Upper lobe of left lung (tissue), 6 donors: ENCODE data around the gene MXI1. TPM values are rescaled to one million over a fixed set of nuclear protein-coding genes. Genes with fewer than 3 reads are reported as not detected.

Experiments used
- ATAC-seq, 2 donors: fragments of 200-7000 bp; cut with Tn5 transposase; one replicate each; pipeline ENCODE4 v1.9.1; 2022; ENCODE audit warnings: mild to moderate bottlenecking in 2 of 2, moderate library complexity in 2 of 2; ENCODE audit not compliant: low FRiP score in 2 of 2
- DNase-seq, 2 donors: peaks; one replicate each; pipeline ENCODE4 v3.0.0-alpha.2; 2019 to 2020
- H3K27ac ChIP-seq, 4 donors: fragments of 200-600 bp; sonication (generic); one replicate each; pipeline ENCODE4 v1.5.1; 2016 to 2019
- H3K27me3 ChIP-seq, 4 donors: fragments of 200-600 bp; sonication (generic); one replicate each; pipeline ENCODE4 v1.5.1; 2017 to 2019
- H3K36me3 ChIP-seq, 4 donors: fragments of 200-600 bp; sonication (generic); one replicate each; pipeline ENCODE4 v1.5.1; 2016 to 2019
- H3K4me1 ChIP-seq, 4 donors: fragments of 200-600 bp; sonication (generic); one replicate each; pipeline ENCODE4 v1.5.1; 2018 to 2019
- H3K4me3 ChIP-seq, 4 donors: fragments of 200-600 bp; sonication (generic); one replicate each; pipeline ENCODE4 v1.5.1; 2017 to 2019; ENCODE audit warnings: mild to moderate bottlenecking in 2 of 4, moderate library complexity in 1 of 4
- H3K9me3 ChIP-seq, 4 donors: fragments of 200-600 bp; sonication (generic); one replicate each; pipeline ENCODE4 v1.5.1; 2018 to 2019
- EP300 ChIP-seq, 4 donors: sonication (generic); formaldehyde crosslinking; IDR thresholded peaks; one replicate each; pipeline ENCODE4 v1.5.1; 2017; ENCODE audit warnings: antibody characterized with exemption in 4 of 4, control low read depth in 2 of 4
- POLR2A ChIP-seq, 4 donors: fragments of 450-650 bp; IDR thresholded peaks; one replicate each; pipeline ENCODE4 v1.5.1; 2016 to 2017; ENCODE audit warnings: antibody characterized with exemption in 4 of 4, mild to moderate bottlenecking in 2 of 4
- POLR2AphosphoS5 ChIP-seq, 2 donors: sonication (generic); formaldehyde crosslinking; IDR thresholded peaks; one replicate each; pipeline ENCODE4 v1.5.1; 2017; ENCODE audit warnings: antibody characterized with exemption in 2 of 2
- WGBS, 2 donors: methylation state at CpG; one replicate each; pipeline ENCODE4 v1.1.5; 2017 to 2018; 5-methylcytosine and 5-hydroxymethylcytosine counted together
- total RNA-seq, 6 donors: library from RNA; depleted of rRNA in 4 of 6; stranded (reverse); fragments of >200 nt in 4 of 6; gene quantifications; one replicate each; pipeline versions ENCODE4 v1.1.0 to v1.2.1, GENCODE V29; 2016 to 2021
- TF ChIP-seq, protein P1 (sequence below), 6 experiments: fragments of 450-650 bp in 4 of 6; fragments of 200-600 bp in 2 of 6; sonication (generic) in 2 of 6; IDR thresholded peaks; one replicate each; pipeline ENCODE4 v1.5.1; 2016 to 2019; ENCODE audit warnings: antibody characterized with exemption in 6 of 6
- donor health status: DM: no; HTN: no; CAD: no; lungs with moderate emphysema.
- donor health status: DM: no; HTN: yes; CAD: no; lungs with severe emphysema.

The MXI1 gene
- 10 to 100 TPM; 27.7 to 90.1 (median 45.2) TPM for total RNA-seq

DNA sequence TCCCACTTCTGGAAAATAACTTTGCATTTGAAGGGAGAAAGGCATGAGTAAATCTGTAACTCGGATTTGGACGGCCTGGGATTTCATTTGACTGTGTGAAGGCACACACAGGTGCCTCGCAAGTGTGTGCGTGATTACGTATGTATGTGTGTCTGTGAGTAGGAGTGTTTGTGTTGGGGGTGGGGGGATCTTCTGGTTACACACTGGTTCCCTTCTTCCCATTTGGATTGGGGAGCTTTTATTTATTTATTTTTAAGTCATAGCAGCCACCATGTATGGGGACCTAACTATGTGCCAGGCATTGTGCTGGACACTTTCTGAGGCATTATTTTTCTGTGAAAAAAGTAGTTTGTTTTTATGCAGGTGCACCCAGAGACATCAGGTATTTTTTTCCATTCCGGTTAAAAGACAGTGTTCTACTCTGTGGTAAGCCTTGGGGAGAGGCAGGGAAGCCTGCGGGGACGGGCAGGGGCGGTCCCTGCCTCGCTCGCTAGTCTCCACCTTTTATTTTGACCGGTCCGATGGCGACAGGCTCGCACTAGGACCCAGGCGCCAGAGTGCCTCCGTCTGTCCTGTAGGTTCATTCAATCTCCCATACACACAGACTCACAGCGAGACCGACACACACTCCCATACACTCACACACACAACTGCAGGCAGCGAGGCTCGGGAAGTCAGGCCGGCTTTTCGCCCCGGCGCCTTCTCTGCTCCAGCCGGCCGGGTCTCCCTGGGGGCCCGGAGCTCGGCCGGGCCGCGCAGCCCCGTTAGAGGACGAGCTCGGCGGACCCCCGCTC is at the start of gene MXI1:
TSS of gene MXI1 (plus strand) at position 595 of the 794 bp plus-strand sequence. CDS start 204 bp downstream, outside the sequence.
- peak within 1 kb of the TSS; percentile 73 to 97 (median 90) for H3K27ac ChIP-seq
- TF ChIP-seq POLR2A (IDR thresholded peaks at IDR 0.05) (peak in 2 of 4 donors; percentile 53 to 58), POLR2AphosphoS5 (IDR thresholded peaks at IDR 0.05) (peak in 1 of 2 donors; percentile 76), EP300 (IDR thresholded peaks at IDR 0.05) (no peak)
- TF ChIP-seq, protein P1, sequence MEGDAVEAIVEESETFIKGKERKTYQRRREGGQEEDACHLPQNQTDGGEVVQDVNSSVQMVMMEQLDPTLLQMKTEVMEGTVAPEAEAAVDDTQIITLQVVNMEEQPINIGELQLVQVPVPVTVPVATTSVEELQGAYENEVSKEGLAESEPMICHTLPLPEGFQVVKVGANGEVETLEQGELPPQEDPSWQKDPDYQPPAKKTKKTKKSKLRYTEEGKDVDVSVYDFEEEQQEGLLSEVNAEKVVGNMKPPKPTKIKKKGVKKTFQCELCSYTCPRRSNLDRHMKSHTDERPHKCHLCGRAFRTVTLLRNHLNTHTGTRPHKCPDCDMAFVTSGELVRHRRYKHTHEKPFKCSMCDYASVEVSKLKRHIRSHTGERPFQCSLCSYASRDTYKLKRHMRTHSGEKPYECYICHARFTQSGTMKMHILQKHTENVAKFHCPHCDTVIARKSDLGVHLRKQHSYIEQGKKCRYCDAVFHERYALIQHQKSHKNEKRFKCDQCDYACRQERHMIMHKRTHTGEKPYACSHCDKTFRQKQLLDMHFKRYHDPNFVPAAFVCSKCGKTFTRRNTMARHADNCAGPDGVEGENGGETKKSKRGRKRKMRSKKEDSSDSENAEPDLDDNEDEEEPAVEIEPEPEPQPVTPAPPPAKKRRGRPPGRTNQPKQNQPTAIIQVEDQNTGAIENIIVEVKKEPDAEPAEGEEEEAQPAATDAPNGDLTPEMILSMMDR (IDR thresholded peaks at IDR 0.05) = peak in 1 of 6 experiments; percentile 11
- no peaks in the 10 kb centered on the region for H3K9me3 ChIP-seq
- peaks cover 7 to 42% (median 15%) of the 10 kb centered on the region in 4 donors for H3K4me1 ChIP-seq
- WGBS, 2 donors = 7 to 8% methylated on average over 15 to 37 of the region's 37 CpGs
- H3K4me3 ChIP-seq = peak within 1 kb of the TSS; percentile 65 to 82 (median 71)
- DNase-seq (peak; percentile 87 to 90), ATAC-seq (peak; percentile 38 to 61)
- H3K36me3 ChIP-seq = no peaks in the 10 kb centered on the region
- H3K27me3 ChIP-seq = no peaks in the 10 kb centered on the region

DNA sequence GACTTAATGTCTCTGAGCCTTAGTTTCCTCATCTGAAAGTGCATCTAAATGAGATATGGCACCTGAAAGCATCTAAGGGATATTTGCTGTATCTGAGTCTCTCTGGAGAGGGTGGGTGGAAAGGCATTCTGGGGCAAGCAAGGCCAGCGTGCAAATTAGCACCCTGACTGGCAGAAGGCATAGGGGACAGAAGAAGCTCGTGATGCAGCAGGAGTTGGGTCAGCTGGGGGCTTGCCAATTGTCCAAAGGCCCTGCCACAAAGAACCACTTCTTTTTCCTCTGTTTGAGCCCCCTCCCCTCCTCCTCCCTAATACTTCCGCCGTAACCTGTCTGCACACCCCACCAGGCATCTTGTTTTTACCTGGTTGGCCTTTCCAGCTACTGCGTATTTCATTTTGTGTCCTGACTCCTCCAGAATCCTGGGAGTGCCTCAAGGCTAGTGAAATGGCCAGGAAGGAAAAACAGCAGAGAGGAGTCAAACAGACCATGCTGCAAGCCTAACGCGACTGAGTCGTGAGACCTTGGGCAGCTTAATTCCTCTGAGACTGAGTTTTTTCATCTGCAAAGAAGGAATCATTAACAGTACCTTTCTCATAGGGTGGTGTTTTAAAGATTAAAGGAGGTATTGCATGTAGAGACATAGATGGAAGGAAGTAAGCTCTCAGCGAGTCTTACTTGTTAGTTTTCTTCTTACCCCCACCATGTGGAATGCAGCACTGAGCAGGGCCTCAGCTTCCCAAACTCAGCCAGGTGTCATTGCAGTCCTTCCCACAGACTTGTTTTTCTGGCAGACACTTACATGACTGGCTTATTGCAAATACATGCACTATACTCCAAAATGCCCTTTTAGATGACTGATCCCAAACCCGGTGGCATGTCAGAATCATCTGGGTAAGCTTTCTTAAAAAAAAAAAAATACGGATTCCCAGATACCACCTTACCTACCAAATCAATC is 49.1 kb upstream of the MXI1 start:
- Histone ChIP-seq H3K4me1 (peaks cover 6 to 9% (median 8%) of the 10 kb centered on the region in 4 donors), H3K27ac (no peak overlapping the region), H3K9me3 (no peaks in the 10 kb centered on the region), H3K4me3 (no peak overlapping the region), H3K36me3 (no peaks in the 10 kb centered on the region), H3K27me3 (no peaks in the 10 kb centered on the region)
- no peak for ATAC-seq
- no peak for TF ChIP-seq POLR2A (IDR thresholded peaks at IDR 0.05)
- no peak for TF ChIP-seq POLR2AphosphoS5 (IDR thresholded peaks at IDR 0.05)
- TF ChIP-seq EP300 (IDR thresholded peaks at IDR 0.05) = no peak
- TF ChIP-seq, protein P1 (IDR thresholded peaks at IDR 0.05) = no peak
- 90 to 91% methylated on average over 11 of the region's 11 CpGs for WGBS, 2 donors
- DNase-seq = no peak

DNA sequence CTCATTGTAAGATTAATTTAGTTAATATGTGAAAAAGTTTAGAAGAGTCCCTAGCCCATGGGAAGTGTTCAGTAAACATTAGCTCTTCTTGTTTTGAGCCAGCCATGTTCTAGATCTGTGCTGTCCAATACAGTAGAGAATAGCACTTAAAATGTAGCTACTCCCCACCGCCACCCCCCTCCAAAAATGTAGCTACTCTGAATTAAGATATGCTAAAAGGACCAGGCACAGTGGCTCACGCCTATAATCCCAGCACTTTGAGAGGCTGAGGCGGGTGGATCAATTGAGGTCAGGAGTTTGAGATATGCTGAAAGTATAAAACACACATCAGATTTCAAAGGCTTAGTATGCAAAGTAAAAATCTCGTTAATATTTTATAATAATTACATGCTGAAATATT is 47.3 kb upstream of the MXI1 start:
- no peak overlapping the region for H3K27ac ChIP-seq
- TF ChIP-seq POLR2AphosphoS5 (IDR thresholded peaks at IDR 0.05) (no peak), EP300 (IDR thresholded peaks at IDR 0.05) (no peak), POLR2A (IDR thresholded peaks at IDR 0.05) (no peak)
- TF ChIP-seq, protein P1 (IDR thresholded peaks at IDR 0.05) = no peak
- H3K36me3 ChIP-seq = no peaks in the 10 kb centered on the region
- H3K27me3 ChIP-seq = no peaks in the 10 kb centered on the region
- peaks cover 6 to 9% (median 8%) of the 10 kb centered on the region in 4 donors for H3K4me1 ChIP-seq
- no peaks in the 10 kb centered on the region for H3K9me3 ChIP-seq
- DNase-seq (no peak), ATAC-seq (no peak)
- no peak overlapping the region for H3K4me3 ChIP-seq
- WGBS, 2 donors = 82 to 92% methylated on average over 4 of the region's 4 CpGs

DNA sequence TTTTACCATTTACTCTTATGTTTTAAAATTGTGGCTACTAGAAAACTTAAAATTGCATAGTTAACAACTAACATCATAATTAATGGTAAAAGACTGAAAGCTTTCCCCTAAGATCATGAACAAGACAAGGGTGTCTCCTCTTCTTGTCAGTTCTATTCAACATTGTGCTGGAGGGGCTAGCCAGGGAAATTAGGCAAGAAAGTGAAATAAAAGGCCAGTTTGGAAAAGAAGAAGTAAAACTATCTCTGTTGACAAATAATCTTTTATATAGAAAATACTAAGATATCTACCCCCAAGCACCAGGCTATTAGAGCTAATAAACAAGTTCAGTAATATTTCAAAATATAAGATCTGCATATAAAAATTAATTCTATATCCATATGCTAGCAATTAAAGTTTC is 46.9 kb upstream of the MXI1 start:
- Histone ChIP-seq H3K36me3 (no peaks in the 10 kb centered on the region), H3K4me1 (peaks cover 6 to 9% (median 8%) of the 10 kb centered on the region in 4 donors), H3K9me3 (no peaks in the 10 kb centered on the region), H3K4me3 (no peak overlapping the region), H3K27me3 (no peaks in the 10 kb centered on the region), H3K27ac (no peak overlapping the region)
- ATAC-seq = no peak
- TF ChIP-seq EP300 (IDR thresholded peaks at IDR 0.05) (no peak), POLR2A (IDR thresholded peaks at IDR 0.05) (no peak), POLR2AphosphoS5 (IDR thresholded peaks at IDR 0.05) (no peak)
- TF ChIP-seq, protein P1 (IDR thresholded peaks at IDR 0.05) = no peak
- DNase-seq = no peak
